ENCODE results near the gene ADSS1.

DNA sequence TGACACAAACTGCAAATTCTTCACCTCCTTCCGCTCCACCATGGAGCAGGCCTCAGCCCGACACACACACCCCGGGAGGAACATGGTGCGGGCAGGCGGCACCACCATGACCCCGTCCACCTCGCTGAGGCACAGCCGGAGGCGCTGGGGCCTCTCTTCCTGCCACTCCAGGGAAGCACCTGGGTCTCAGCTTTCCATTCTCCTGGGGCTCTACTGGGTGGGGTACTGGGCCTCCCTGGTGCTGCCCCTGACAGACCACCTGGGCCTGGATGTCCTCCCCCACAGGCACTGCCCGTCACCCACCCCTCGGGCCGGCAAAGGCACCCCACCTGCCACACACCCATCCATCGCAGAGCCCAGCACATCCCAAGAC is 61.7 kb downstream of the ADSS1 start:
- TF ChIP-seq, protein P1, sequence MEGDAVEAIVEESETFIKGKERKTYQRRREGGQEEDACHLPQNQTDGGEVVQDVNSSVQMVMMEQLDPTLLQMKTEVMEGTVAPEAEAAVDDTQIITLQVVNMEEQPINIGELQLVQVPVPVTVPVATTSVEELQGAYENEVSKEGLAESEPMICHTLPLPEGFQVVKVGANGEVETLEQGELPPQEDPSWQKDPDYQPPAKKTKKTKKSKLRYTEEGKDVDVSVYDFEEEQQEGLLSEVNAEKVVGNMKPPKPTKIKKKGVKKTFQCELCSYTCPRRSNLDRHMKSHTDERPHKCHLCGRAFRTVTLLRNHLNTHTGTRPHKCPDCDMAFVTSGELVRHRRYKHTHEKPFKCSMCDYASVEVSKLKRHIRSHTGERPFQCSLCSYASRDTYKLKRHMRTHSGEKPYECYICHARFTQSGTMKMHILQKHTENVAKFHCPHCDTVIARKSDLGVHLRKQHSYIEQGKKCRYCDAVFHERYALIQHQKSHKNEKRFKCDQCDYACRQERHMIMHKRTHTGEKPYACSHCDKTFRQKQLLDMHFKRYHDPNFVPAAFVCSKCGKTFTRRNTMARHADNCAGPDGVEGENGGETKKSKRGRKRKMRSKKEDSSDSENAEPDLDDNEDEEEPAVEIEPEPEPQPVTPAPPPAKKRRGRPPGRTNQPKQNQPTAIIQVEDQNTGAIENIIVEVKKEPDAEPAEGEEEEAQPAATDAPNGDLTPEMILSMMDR (conservative IDR thresholded peaks at IDR 0.05; ENCODE audit: low read depth, low read length), result no peak
- no peak for TF ChIP-seq EZH2 (IDR thresholded peaks at IDR 0.05; ENCODE audit: borderline replicate concordance, low read depth, low read length, poor library complexity, severe bottlenecking)
